GM19452 (cell line): ENCODE data around the gene MANSC4.

ENCODE experiments used
- ATAC-seq: cut with Tn5 transposase; IDR thresholded peaks from one replicate; pipeline ENCODE4 v1.9.1; 2021; ENCODE audit not compliant: unreplicated experiment

Gene MANSC4

GRCh38 chr12:27779920-27780611 lies at the start of gene MANSC4, which contains the start of gene KLHL42:
TSS of gene MANSC4 (minus strand) at chr12:27780236. CDS start at chr12:27771276, 8,960 bp downstream.
TSS of gene KLHL42 (plus strand) at chr12:27780233. CDS start at chr12:27780331, 98 bp downstream.
- peak; percentile 75 for ATAC-seq

GRCh38 chr12:27828196-27828595 lies 48.2 kb upstream of the MANSC4 start:
- ATAC-seq: no peak

GRCh38 chr12:27826076-27826475 lies 46.0 kb upstream of the MANSC4 start:
- ATAC-seq: no peak

- ATAC-seq: peak; percentile 52
Observed at GRCh38 chr12:27824126-27824842, 44.2 kb upstream of the MANSC4 start.

- no peak for ATAC-seq
Observed at GRCh38 chr12:27823038-27823437, 43.0 kb upstream of the MANSC4 start.

GRCh38 chr12:27822076-27822712 lies 42.2 kb upstream of the MANSC4 start:
- ATAC-seq: peak; percentile 75

GRCh38 chr12:27821259-27821973 lies 41.4 kb upstream of the MANSC4 start:
- no peak for ATAC-seq

GRCh38 chr12:27820564-27820963 lies 40.5 kb upstream of the MANSC4 start:
- no peak for ATAC-seq

GRCh38 chr12:27818401-27818918 lies 38.4 kb upstream of the MANSC4 start:
- ATAC-seq: no peak

- no peak for ATAC-seq
Observed at GRCh38 chr12:27817766-27818165, 37.7 kb upstream of the MANSC4 start.

- no peak for ATAC-seq
Observed at GRCh38 chr12:27814851-27815591, 35.0 kb upstream of the MANSC4 start.

GRCh38 chr12:27814411-27814810 lies 34.4 kb upstream of the MANSC4 start:
- no peak for ATAC-seq

- ATAC-seq: no peak
Observed at GRCh38 chr12:27812502-27812901, 32.5 kb upstream of the MANSC4 start.

- ATAC-seq: no peak
Observed at GRCh38 chr12:27810756-27811155, 30.7 kb upstream of the MANSC4 start.

- ATAC-seq: no peak
Observed at GRCh38 chr12:27808841-27809240, 28.8 kb upstream of the MANSC4 start.

GRCh38 chr12:27807063-27807703 lies 27.1 kb upstream of the MANSC4 start:
- ATAC-seq: no peak

GRCh38 chr12:27806259-27806658 lies 26.2 kb upstream of the MANSC4 start:
- ATAC-seq: no peak

- ATAC-seq: no peak
Observed at GRCh38 chr12:27805238-27805637, 25.2 kb upstream of the MANSC4 start.

- no peak for ATAC-seq
Observed at GRCh38 chr12:27802936-27803335, 22.9 kb upstream of the MANSC4 start.

GRCh38 chr12:27802511-27802910 lies 22.5 kb upstream of the MANSC4 start:
- no peak for ATAC-seq
